ENCODE data around the gene ALDH2.

DNA sequence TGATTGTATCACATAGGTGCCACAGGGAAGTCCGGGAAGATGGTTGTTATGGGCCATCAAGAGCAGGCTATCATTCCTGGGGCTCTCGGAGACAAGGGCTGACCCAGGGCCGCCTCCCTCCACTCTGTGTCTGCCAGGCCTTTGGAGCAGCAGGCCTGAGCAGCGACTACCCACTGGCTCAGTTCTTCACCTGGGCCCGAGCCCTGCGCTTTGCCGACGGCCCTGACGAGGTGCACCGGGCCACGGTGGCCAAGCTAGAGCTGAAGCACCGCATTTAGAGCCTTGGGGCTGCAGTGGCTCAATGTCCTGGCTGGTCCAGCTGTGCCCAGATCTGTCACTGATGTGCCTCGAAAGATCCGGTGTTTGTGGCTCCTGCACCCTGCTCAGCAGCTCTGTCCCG is 10.5 kb upstream of the ALDH2 start:
- TF ChIP-seq, protein P1, sequence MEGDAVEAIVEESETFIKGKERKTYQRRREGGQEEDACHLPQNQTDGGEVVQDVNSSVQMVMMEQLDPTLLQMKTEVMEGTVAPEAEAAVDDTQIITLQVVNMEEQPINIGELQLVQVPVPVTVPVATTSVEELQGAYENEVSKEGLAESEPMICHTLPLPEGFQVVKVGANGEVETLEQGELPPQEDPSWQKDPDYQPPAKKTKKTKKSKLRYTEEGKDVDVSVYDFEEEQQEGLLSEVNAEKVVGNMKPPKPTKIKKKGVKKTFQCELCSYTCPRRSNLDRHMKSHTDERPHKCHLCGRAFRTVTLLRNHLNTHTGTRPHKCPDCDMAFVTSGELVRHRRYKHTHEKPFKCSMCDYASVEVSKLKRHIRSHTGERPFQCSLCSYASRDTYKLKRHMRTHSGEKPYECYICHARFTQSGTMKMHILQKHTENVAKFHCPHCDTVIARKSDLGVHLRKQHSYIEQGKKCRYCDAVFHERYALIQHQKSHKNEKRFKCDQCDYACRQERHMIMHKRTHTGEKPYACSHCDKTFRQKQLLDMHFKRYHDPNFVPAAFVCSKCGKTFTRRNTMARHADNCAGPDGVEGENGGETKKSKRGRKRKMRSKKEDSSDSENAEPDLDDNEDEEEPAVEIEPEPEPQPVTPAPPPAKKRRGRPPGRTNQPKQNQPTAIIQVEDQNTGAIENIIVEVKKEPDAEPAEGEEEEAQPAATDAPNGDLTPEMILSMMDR (IDR thresholded peaks at IDR 0.05; ENCODE audit: low read length): no peak
- TF ChIP-seq EZH2 (IDR thresholded peaks at IDR 0.05; ENCODE audit: borderline replicate concordance, low read length): no peak
